Calu3 (cell line): Measurements from ENCODE around the gene IL1R2. TPM values are rescaled to one million over a fixed set of nuclear protein-coding genes. Genes with fewer than 3 reads are reported as not detected.

ENCODE experiments used
- BruUV-seq: library from RNA; stranded (reverse); fragments of 400-500 nt; replicated peaks from 2 replicates; lab custom pipeline; 2021; lab: Mats Ljungman, UMichigan
- CTCF ChIA-PET: fragments of 300-600 bp; sonication (Branson Sonifier 250); formaldehyde crosslinking; loops from one replicate; lab custom pipeline; 2022; ENCODE audit warnings: antibody characterized with exemption; lab: Charles Lee
- DNase-seq: peaks from one replicate; pipeline ENCODE4 v3.0.0; 2022
- H3K27ac Mint-ChIP-seq: one replicate; pipeline ENCODE4 v1.8.0; 2022; ENCODE audit warnings: mixed read lengths; ENCODE audit not compliant: unreplicated experiment
- H3K27me3 Mint-ChIP-seq: one replicate; pipeline ENCODE4 v1.8.0; 2022; ENCODE audit warnings: mixed read lengths; ENCODE audit not compliant: unreplicated experiment
- H3K36me3 Mint-ChIP-seq: one replicate; pipeline ENCODE4 v1.8.0; 2022; ENCODE audit warnings: mild to moderate bottlenecking, moderate library complexity, mixed read lengths; ENCODE audit not compliant: insufficient read depth, unreplicated experiment
- H3K4me1 Mint-ChIP-seq: one replicate; pipeline ENCODE4 v1.8.0; 2022; ENCODE audit warnings: mild to moderate bottlenecking, low read depth, mixed read lengths; ENCODE audit not compliant: unreplicated experiment
- H3K4me3 Mint-ChIP-seq: one replicate; pipeline ENCODE4 v1.8.0; 2022; ENCODE audit warnings: mild to moderate bottlenecking, low read depth, moderate library complexity, mixed read lengths; ENCODE audit not compliant: unreplicated experiment
- H3K9me3 Mint-ChIP-seq: one replicate; pipeline ENCODE4 v1.8.0; 2022; ENCODE audit warnings: low read depth, mixed read lengths; ENCODE audit not compliant: unreplicated experiment
- intact Hi-C: fragments of 100-400 bp; cut with micrococcal nuclease; formaldehyde crosslinking; loops from one replicate; pipeline ENCODE4 v1.10.0; 2022; ENCODE audit not compliant: unreplicated experiment
- total RNA-seq: library from RNA; stranded (reverse); gene quantifications from 2 replicates; pipeline ENCODE4 v1.2.3, GENCODE V29; 2022
- TF ChIP-seq, protein P1 (sequence below): fragments of 200-600 bp; IDR thresholded peaks from one replicate; pipeline ENCODE4 v1.8.0; 2022; ENCODE audit warnings: antibody characterized with exemption; ENCODE audit not compliant: unreplicated experiment

IL1R2 gene
- total RNA-seq, 1 experiment from 2014 or later = not detected

DNA sequence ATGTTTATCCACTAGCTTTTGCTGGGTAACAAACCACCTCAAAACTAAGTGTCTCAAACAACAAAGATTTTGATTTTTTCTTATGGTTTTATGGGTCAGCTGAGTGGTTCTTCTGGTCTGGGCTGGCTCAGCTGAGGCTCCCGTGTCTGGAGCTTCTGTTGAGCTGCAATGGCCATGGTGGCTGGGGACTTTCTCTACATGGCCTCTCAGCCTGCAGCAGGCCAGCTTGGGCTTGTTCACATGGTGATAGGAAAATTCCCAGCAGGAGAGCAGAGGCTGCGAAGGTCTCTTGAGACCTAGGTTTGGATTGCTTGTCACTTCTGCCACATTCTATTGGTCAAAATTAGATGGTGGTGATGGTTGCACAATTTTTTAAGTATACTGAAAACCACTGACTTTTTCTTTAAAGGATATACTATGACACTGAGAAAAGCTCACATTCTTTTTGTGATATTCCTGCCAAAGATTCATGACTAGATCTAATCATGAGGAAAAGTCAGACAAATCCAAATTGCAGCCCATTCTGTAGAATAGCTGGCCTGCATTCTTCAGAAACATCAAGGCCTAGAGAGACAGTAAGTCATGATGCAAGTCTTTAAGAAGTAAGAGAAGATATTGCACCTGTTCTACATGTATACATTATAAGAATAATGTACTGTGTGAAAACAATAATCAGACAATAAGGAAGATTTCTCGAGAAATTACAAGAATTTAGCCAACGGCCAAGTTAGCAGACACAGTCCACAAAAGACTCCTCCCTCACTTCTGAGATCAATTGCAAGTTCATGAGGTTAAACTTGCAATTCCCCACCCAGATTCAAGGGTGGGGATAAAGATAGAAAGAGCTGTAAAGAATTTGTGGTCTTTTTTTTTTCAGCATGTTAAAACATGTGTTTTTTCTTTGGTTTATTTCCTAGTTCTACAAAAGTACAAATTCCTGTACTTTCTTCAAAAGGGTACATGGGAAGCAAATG is 35.0 kb upstream of the IL1R2 start:
- intact Hi-C loops = no loop called here
- Mint-ChIP-seq H3K36me3 (no peaks in the 10 kb centered on the region), H3K27me3 (peaks cover 13% of the 10 kb centered on the region), H3K27ac (no peak overlapping the region), H3K4me3 (no peak overlapping the region), H3K9me3 (no peaks in the 10 kb centered on the region), H3K4me1 (no peaks in the 10 kb centered on the region)
- no TSS peak for BruUV-seq
- DNase-seq = no peak
- CTCF ChIA-PET = no interaction called here
- TF ChIP-seq, protein P1, sequence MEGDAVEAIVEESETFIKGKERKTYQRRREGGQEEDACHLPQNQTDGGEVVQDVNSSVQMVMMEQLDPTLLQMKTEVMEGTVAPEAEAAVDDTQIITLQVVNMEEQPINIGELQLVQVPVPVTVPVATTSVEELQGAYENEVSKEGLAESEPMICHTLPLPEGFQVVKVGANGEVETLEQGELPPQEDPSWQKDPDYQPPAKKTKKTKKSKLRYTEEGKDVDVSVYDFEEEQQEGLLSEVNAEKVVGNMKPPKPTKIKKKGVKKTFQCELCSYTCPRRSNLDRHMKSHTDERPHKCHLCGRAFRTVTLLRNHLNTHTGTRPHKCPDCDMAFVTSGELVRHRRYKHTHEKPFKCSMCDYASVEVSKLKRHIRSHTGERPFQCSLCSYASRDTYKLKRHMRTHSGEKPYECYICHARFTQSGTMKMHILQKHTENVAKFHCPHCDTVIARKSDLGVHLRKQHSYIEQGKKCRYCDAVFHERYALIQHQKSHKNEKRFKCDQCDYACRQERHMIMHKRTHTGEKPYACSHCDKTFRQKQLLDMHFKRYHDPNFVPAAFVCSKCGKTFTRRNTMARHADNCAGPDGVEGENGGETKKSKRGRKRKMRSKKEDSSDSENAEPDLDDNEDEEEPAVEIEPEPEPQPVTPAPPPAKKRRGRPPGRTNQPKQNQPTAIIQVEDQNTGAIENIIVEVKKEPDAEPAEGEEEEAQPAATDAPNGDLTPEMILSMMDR = no peak

DNA sequence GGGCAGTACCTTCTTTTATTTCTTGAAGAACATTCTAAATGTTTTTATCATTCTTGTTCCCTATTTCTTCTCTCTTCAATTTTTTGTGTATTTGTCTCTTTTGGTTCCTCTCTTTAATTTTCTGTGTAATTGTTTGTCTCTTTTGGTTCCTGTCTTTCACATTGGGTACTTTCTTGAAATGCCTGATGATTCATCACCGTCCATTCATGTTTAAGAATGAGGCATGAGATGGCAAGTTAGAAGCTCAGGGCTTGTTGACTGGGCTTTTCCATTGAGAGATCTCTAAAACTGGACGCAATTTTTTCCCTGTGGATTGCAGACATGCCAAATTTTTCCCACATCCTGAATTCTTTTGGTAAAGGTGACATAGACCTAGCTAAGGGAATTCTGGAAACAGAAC is 33.7 kb upstream of the IL1R2 start:
- Mint-ChIP-seq H3K27ac (no peak overlapping the region), H3K4me1 (no peaks in the 10 kb centered on the region), H3K27me3 (peaks cover 16% of the 10 kb centered on the region), H3K9me3 (no peaks in the 10 kb centered on the region), H3K4me3 (no peak overlapping the region), H3K36me3 (no peaks in the 10 kb centered on the region)
- CTCF ChIA-PET = no interaction called here
- TF ChIP-seq, protein P1 = no peak
- no TSS peak for BruUV-seq
- intact Hi-C loops = no loop called here
- no peak for DNase-seq

DNA sequence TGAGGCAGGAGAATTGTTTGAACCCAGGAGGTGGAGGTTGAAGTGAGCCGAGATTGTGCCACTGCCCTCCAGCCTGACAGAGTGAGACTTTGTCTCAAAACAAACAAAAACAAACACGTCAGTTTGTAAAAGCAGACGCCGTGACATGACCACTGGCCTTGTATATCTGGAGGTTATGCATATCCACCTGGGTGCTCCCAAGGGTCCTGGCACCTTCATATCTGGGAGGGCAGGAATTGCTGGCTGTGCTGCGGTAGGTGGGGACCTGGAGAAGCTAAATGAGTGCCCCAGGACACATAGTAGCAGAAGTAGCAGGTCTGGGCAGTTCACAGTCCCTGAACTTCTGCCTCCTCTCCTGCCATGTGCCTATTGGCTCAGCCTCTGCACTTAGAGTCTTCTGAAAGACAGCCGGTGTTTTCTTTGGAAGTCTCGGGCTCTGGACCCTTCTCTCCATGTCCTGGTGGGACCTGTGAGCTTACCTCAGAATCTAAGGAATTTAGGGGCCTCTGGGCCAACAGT is 30.9 kb upstream of the IL1R2 start:
- no peaks in the 10 kb centered on the region for H3K9me3 Mint-ChIP-seq
- TF ChIP-seq, protein P1 = no peak
- intact Hi-C loops = no loop called here
- peaks cover 32% of the 10 kb centered on the region for H3K27me3 Mint-ChIP-seq
- CTCF ChIA-PET = no interaction called here
- H3K27ac Mint-ChIP-seq = no peak overlapping the region
- no peaks in the 10 kb centered on the region for H3K4me1 Mint-ChIP-seq
- no TSS peak for BruUV-seq
- H3K36me3 Mint-ChIP-seq = no peaks in the 10 kb centered on the region
- no peak overlapping the region for H3K4me3 Mint-ChIP-seq
- no peak for DNase-seq

DNA sequence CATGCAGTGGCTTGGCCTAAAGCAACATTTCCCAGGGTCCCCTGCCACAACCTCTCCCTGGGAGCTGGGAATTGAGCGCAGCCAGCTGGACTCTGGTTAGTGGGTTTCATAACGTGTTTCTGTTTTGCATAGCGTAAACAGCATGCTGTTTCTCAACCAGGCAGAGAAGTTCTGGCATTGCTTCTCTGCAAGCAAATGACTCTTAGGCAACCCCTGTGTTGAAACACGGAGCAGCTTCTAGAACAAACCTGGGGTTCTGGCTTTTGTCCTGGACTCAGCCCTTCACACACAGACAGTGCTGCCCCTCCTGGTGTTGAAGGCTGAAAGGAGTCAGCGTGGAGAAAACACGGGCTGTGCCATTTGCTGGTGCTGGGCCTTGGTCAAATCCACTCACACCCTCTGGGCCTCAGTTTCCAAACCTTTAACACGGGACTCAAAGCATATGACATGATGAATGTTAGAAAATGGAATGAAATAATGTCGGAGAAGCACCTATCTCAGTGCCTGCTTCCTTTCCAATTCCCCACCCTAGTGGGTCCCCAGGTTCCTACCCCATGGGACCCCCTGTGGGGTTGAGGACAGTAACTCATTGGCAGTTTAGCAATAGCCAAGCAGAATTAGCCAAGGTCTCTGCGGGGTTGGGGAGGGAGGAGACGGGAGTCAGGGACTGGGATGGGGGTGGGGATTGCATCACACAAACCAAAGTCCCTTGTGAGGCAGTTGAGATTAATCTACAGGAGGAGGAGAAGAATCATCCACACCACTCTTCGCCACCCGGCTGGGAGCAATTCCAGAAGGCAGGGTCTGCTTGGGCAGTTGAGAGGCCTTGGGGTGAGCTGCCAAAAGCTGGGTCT is 30.2 kb upstream of the IL1R2 start:
- H3K27me3 Mint-ChIP-seq = peaks cover 37% of the 10 kb centered on the region
- CTCF ChIA-PET = no interaction called here
- no peak overlapping the region for H3K27ac Mint-ChIP-seq
- TF ChIP-seq, protein P1 = no peak
- no peaks in the 10 kb centered on the region for H3K9me3 Mint-ChIP-seq
- no peak for DNase-seq
- H3K36me3 Mint-ChIP-seq = no peaks in the 10 kb centered on the region
- BruUV-seq = no TSS peak
- intact Hi-C loops = no loop called here
- H3K4me3 Mint-ChIP-seq = no peak overlapping the region
- H3K4me1 Mint-ChIP-seq = no peaks in the 10 kb centered on the region
